K562 (cell line): ENCODE results near the gene FANCF.

ENCODE experiments used
- BMI1 ChIP-seq: fragments of 150-350 bp; IDR thresholded peaks from 2 replicates; pipeline ENCODE4 v1.6.1; 2014; ENCODE audit warnings: low read length
- FOXK1 ChIP-seq: sonication (generic); formaldehyde crosslinking; IDR thresholded peaks from 2 replicates; pipeline ENCODE4 v1.8.0; 2022; ENCODE audit warnings: missing genetic modification reagents, mild to moderate bottlenecking, borderline replicate concordance
- HDAC2 ChIP-seq: fragments of 450-650 bp; IDR thresholded peaks from 2 replicates; pipeline ENCODE4 v1.6.1; 2016; ENCODE audit warnings: mild to moderate bottlenecking
- HLTF ChIP-seq: fragments of 450-650 bp; IDR thresholded peaks from 2 replicates; pipeline ENCODE4 v1.6.1; 2016
- NFIX ChIP-seq: fragments of 250-450 bp; sonication (Bioruptor Pico); IDR thresholded peaks from 2 replicates; pipeline ENCODE4 v1.4.0; 2020; ENCODE audit warnings: low read depth, mild to moderate bottlenecking, moderate library complexity
- NFRKB ChIP-seq: fragments of 450-650 bp; IDR thresholded peaks from 2 replicates; pipeline ENCODE4 v1.6.1; 2016; ENCODE audit warnings: low read depth
- NFYB ChIP-seq: IDR thresholded peaks from 2 replicates; pipeline ENCODE4 v1.6.1; 2011; ENCODE audit warnings: mild to moderate bottlenecking, moderate library complexity; ENCODE audit not compliant: insufficient read length; ENCODE audit errors: extremely low read depth
- POLR2A ChIP-seq: fragments of 450-650 bp; conservative IDR thresholded peaks from 2 replicates; pipeline ENCODE4 v1.6.1; 2016
- USF2 ChIP-seq: sonication (generic); formaldehyde crosslinking; IDR thresholded peaks from 2 replicates; pipeline ENCODE4 v1.5.0; 2020; ENCODE audit warnings: missing genetic modification reagents
- TF ChIP-seq, protein P1 (sequence below), 3 experiments: IDR thresholded peaks in 2 of 3; conservative IDR thresholded peaks in 1 of 3; 2 replicates each; pipeline ENCODE4 v1.5.1; 2011 to 2012; ENCODE audit warnings: low read length in 3 of 3, mild to moderate bottlenecking in 3 of 3, control low read depth in 2 of 3, improper control_type of control experiment in 1 of 3, inconsistent platforms in 1 of 3, low read depth in 1 of 3, mixed read lengths in 1 of 3, moderate library complexity in 1 of 3; ENCODE audit not compliant: insufficient read depth in 2 of 3

DNA sequence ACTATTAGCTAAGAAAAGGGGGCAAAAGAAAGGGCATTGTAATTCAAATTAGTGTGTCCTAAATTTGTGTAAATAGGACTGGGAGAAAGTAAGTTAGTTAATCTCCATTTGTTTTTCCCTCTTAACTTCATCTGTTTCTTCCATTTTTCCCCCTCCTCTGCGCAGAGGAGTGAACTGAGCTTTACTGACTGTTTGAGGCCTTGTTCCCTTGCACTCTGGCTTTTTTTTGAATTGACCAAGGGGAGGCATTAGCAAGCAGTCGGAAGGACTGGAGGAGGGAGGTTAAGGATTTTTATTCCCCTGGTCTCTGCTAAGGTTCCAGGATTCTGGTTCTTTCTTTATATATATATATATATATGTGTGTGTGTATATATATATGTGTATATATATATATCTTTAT is 15.2 kb upstream of the FANCF start:
- TF ChIP-seq NFIX (CRISPR knock-in tag) = no peak
- TF ChIP-seq NFYB = no peak
- no peak for TF ChIP-seq FOXK1 (CRISPR knock-in tag)
- TF ChIP-seq, protein P1, sequence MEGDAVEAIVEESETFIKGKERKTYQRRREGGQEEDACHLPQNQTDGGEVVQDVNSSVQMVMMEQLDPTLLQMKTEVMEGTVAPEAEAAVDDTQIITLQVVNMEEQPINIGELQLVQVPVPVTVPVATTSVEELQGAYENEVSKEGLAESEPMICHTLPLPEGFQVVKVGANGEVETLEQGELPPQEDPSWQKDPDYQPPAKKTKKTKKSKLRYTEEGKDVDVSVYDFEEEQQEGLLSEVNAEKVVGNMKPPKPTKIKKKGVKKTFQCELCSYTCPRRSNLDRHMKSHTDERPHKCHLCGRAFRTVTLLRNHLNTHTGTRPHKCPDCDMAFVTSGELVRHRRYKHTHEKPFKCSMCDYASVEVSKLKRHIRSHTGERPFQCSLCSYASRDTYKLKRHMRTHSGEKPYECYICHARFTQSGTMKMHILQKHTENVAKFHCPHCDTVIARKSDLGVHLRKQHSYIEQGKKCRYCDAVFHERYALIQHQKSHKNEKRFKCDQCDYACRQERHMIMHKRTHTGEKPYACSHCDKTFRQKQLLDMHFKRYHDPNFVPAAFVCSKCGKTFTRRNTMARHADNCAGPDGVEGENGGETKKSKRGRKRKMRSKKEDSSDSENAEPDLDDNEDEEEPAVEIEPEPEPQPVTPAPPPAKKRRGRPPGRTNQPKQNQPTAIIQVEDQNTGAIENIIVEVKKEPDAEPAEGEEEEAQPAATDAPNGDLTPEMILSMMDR (IDR thresholded peaks at IDR 0.05 in 2 of 3, conservative IDR thresholded peaks at IDR 0.05 in 1 of 3; ENCODE audit: insufficient read depth in 2 of 3, low read depth in 1 of 3, low read length in 3 of 3) = no peak
- no peak for TF ChIP-seq POLR2A
- TF ChIP-seq NFRKB = no peak
- TF ChIP-seq HLTF = no peak
- TF ChIP-seq BMI1 = no peak
- no peak for TF ChIP-seq USF2 (CRISPR knock-in tag)
- no peak for TF ChIP-seq HDAC2
